Liver (tissue), 9 donors: ENCODE data around the gene NXPE2. TPM values are rescaled to one million over a fixed set of nuclear protein-coding genes. Genes with fewer than 3 reads are reported as not detected.

Source experiments
- DNase-seq: peaks from one replicate; pipeline ENCODE4 v3.0.0-alpha.2; 2017; ENCODE audit warnings: low spot score
- H3K27ac ChIP-seq, 2 donors: one replicate each; pipeline ENCODE4 v1.7.0; 2013; ENCODE audit warnings: inconsistent platforms in 2 of 2, low read length in 2 of 2, control low read depth in 1 of 2, low read depth in 1 of 2, mild to moderate bottlenecking in 1 of 2
- H3K27me3 ChIP-seq, 4 donors: one replicate each; pipeline versions ENCODE4 v1.6.1 to v1.7.0; 2013; ENCODE audit warnings: low read length in 3 of 4, inconsistent platforms in 1 of 4, mild to moderate bottlenecking in 1 of 4, moderate library complexity in 1 of 4; ENCODE audit not compliant: control insufficient read depth in 4 of 4, insufficient read depth in 4 of 4
- H3K36me3 ChIP-seq, 4 donors: one replicate each; pipeline versions ENCODE4 v1.6.1 to v1.7.0; 2013; ENCODE audit warnings: low read length in 3 of 4, mild to moderate bottlenecking in 3 of 4, low read depth in 1 of 4, moderate library complexity in 1 of 4; ENCODE audit not compliant: control insufficient read depth in 4 of 4, insufficient read depth in 3 of 4
- H3K4me1 ChIP-seq, 4 donors: one replicate each; pipeline versions ENCODE4 v1.6.1 to v1.7.0; 2013; ENCODE audit warnings: low read length in 3 of 4, mild to moderate bottlenecking in 3 of 4, moderate library complexity in 1 of 4; ENCODE audit not compliant: control insufficient read depth in 4 of 4, insufficient read depth in 4 of 4
- H3K4me3 ChIP-seq, 3 donors: one replicate each; pipeline versions ENCODE4 v1.6.1 to v1.7.0; 2013; ENCODE audit warnings: low read length in 3 of 3, control low read depth in 1 of 3, low read depth in 1 of 3, mild to moderate bottlenecking in 1 of 3
- H3K9ac ChIP-seq, 2 donors: one replicate each; pipeline ENCODE4 v1.7.0; 2013; ENCODE audit warnings: low read length in 2 of 2, mild to moderate bottlenecking in 2 of 2, moderate library complexity in 2 of 2, control low read depth in 1 of 2, low read depth in 1 of 2
- H3K9me3 ChIP-seq, 4 donors: one replicate each; pipeline versions ENCODE4 v1.6.1 to v1.7.0; 2013; ENCODE audit warnings: low read length in 3 of 4; ENCODE audit not compliant: control insufficient read depth in 4 of 4
- EGR1 ChIP-seq, 2 donors: IDR thresholded peaks; 2 replicates each; pipeline ENCODE4 v1.6.1; 2016 to 2018; ENCODE audit warnings: antibody characterized with exemption in 2 of 2, low read depth in 2 of 2
- FOXA2 ChIP-seq: IDR thresholded peaks from 2 replicates; pipeline ENCODE4 v1.6.1; 2016; ENCODE audit warnings: antibody characterized with exemption
- HNF4A ChIP-seq, 2 donors: conservative IDR thresholded peaks; 2 replicates each; pipeline ENCODE4 v1.6.1; 2016; ENCODE audit warnings: antibody characterized with exemption in 2 of 2, mild to moderate bottlenecking in 2 of 2
- HNF4G ChIP-seq: IDR thresholded peaks from 2 replicates; pipeline ENCODE4 v1.6.1; 2016; ENCODE audit warnings: antibody characterized with exemption
- NR2F2 ChIP-seq: IDR thresholded peaks from 2 replicates; pipeline ENCODE4 v1.6.1; 2016; ENCODE audit warnings: antibody characterized with exemption
- RAD21 ChIP-seq, 2 donors: IDR thresholded peaks; 2 replicates each; pipeline ENCODE4 v1.6.1; 2016; ENCODE audit warnings: antibody characterized with exemption in 2 of 2, mild to moderate bottlenecking in 2 of 2
- RXRA ChIP-seq, 2 donors: IDR thresholded peaks; 2 replicates each; pipeline ENCODE4 v1.6.1; 2017 to 2018; ENCODE audit warnings: antibody characterized with exemption in 2 of 2, mild to moderate bottlenecking in 1 of 2
- SP1 ChIP-seq: IDR thresholded peaks from 2 replicates; pipeline ENCODE4 v1.6.1; 2018; ENCODE audit warnings: antibody characterized with exemption, mild to moderate bottlenecking
- YY1 ChIP-seq: IDR thresholded peaks from 2 replicates; pipeline ENCODE4 v1.6.1; 2016; ENCODE audit warnings: antibody characterized with exemption, mild to moderate bottlenecking
- WGBS: extraction: QIAGEN DNeasy Blood & Tissue Kit; methylation state at CpG from one replicate; pipeline ENCODE4 v1.1.7; 2013; 5-methylcytosine and 5-hydroxymethylcytosine counted together
- polyA plus RNA-seq, 2 donors: library from polyadenylated mRNA; stranded (reverse) in 1 of 2; unstranded in 1 of 2; fragments of 200-250 nt in 1 of 2; fragments of >200 nt in 1 of 2; fragmentation: Nextera tagmentation in 1 of 2; extraction: Ambion mirVana in 1 of 2; gene quantifications; one replicate each; pipeline versions ENCODE4 v1.2.1 to v1.2.3, GENCODE V29; 2013 to 2015
- total RNA-seq, 2 donors: library from RNA; depleted of rRNA; stranded (reverse); fragments of >200 nt; gene quantifications; one replicate each; pipeline ENCODE4 v1.2.3, GENCODE V29; 2014
- TF ChIP-seq, protein P1 (sequence below): IDR thresholded peaks from 2 replicates; pipeline ENCODE4 v1.6.1; 2016; ENCODE audit warnings: antibody characterized with exemption
- TF ChIP-seq, protein P2 (sequence below): fragments of 150-350 bp; IDR thresholded peaks from 2 replicates; pipeline ENCODE4 v1.5.1; 2017; ENCODE audit warnings: improper control_type of control experiment, low read depth, low read length; ENCODE audit not compliant: missing input control
- TF ChIP-seq, protein P3 (sequence below): IDR thresholded peaks from 2 replicates; pipeline ENCODE4 v1.6.1; 2016; ENCODE audit warnings: antibody characterized with exemption
- donor health status: healthy.
- donor health status: healthy.
- donor health status: healthy.
- donor health status: healthy.
- donor health status: healthy.

Gene NXPE2
- total and polyA plus RNA-seq, 4 donors: 0.05 TPM; not detected in 3

DNA sequence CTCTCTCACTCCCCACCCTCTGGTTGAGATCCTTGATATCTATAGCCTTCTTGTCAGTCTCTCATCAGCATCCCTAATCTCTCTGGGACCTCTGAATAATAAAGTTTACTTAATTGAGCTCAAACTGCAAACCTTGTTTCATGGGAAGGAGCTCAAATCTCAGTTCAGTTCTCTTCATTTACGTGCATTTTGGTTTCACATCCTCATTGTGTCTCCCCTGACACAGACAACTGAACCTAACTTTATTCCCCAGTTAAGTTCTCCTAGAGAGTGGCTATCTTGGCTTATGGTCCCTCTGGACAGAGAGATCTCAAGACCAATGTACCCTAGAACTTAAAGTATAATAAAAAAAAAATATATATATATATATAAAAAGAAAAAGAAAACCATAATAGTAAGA, 47.3 kb downstream of the NXPE2 start:
- no peaks in the 10 kb centered on the region for H3K27me3 ChIP-seq
- no peaks in the 10 kb centered on the region for H3K4me1 ChIP-seq
- H3K36me3 ChIP-seq: no peaks in the 10 kb centered on the region
- no peak for DNase-seq
- no peak overlapping the region for H3K27ac ChIP-seq
- no peak overlapping the region for H3K9ac ChIP-seq
- 74% methylated on average over 1 of the region's 1 CpG for WGBS
- peaks cover 0 to 6% (median under 1%) of the 10 kb centered on the region in 4 donors for H3K9me3 ChIP-seq
- H3K4me3 ChIP-seq: no peak overlapping the region
- TF ChIP-seq HNF4A (conservative IDR thresholded peaks at IDR 0.05): no peak
- no peak for TF ChIP-seq SP1
- TF ChIP-seq, protein P1, sequence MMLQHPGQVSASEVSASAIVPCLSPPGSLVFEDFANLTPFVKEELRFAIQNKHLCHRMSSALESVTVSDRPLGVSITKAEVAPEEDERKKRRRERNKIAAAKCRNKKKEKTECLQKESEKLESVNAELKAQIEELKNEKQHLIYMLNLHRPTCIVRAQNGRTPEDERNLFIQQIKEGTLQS: no peak

DNA sequence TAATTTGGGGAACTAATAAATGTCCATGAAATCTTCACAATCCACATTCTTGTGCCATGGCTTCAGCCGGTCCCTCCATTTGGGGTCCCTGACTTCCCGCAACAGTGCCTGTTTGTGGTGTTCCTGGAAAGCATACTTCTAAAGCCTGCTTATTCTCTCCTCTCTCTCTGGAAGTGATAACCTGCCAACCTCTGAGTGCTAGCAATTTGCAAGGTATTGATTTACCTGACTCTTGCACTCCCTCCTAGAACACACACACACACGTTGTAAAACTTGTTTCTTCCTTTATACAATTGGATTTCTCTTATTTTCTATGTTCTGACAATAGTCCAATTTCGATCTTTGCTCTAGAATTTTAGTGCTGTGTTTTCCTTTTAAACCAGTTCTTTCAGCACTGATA, 58.5 kb downstream of the NXPE2 start:
- TF ChIP-seq RAD21 (IDR thresholded peaks at IDR 0.05) (no peak), HNF4A (conservative IDR thresholded peaks at IDR 0.05) (no peak), FOXA2 (no peak), RXRA (IDR thresholded peaks at IDR 0.05) (no peak), NR2F2 (no peak), YY1 (no peak)
- no peak for DNase-seq
- no peaks in the 10 kb centered on the region for H3K9me3 ChIP-seq
- no peaks in the 10 kb centered on the region for H3K4me1 ChIP-seq
- H3K36me3 ChIP-seq: no peaks in the 10 kb centered on the region
- 40% methylated on average over 4 of the region's 4 CpGs for WGBS
- H3K4me3 ChIP-seq: no peak overlapping the region
- no peak overlapping the region for H3K27ac ChIP-seq
- peaks cover 0 to 2% (median 0%) of the 10 kb centered on the region in 4 donors for H3K27me3 ChIP-seq
- H3K9ac ChIP-seq: no peak overlapping the region

DNA sequence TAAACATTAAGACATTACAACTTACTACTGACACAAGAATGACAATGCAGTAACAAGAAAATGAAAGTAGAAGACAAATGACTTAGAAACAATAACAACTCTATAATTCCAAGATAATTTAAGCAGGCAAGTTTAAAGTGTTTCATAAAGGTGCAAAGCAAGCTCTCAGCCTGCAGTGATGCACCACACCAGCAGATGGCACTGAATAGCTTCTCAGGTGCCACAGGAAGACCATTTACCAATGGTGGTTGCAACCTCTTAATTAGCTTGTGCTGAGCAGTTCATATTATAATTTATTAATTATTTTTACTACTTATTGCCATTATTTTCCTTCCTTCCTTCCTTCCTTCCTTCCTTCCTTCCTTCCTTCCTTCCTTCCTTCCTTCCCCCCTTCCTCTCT, 60.6 kb downstream of the NXPE2 start:
- DNase-seq: no peak
- Histone ChIP-seq H3K9me3 (no peaks in the 10 kb centered on the region), H3K9ac (no peak overlapping the region), H3K4me3 (no peak overlapping the region), H3K4me1 (no peaks in the 10 kb centered on the region), H3K36me3 (no peaks in the 10 kb centered on the region), H3K27ac (no peak overlapping the region), H3K27me3 (no peaks in the 10 kb centered on the region)
- TF ChIP-seq HNF4G: no peak
- TF ChIP-seq, protein P2, sequence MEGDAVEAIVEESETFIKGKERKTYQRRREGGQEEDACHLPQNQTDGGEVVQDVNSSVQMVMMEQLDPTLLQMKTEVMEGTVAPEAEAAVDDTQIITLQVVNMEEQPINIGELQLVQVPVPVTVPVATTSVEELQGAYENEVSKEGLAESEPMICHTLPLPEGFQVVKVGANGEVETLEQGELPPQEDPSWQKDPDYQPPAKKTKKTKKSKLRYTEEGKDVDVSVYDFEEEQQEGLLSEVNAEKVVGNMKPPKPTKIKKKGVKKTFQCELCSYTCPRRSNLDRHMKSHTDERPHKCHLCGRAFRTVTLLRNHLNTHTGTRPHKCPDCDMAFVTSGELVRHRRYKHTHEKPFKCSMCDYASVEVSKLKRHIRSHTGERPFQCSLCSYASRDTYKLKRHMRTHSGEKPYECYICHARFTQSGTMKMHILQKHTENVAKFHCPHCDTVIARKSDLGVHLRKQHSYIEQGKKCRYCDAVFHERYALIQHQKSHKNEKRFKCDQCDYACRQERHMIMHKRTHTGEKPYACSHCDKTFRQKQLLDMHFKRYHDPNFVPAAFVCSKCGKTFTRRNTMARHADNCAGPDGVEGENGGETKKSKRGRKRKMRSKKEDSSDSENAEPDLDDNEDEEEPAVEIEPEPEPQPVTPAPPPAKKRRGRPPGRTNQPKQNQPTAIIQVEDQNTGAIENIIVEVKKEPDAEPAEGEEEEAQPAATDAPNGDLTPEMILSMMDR: peak; percentile 82
- peak; percentile 77 to 83 for TF ChIP-seq RAD21 (IDR thresholded peaks at IDR 0.05)
- TF ChIP-seq RXRA (IDR thresholded peaks at IDR 0.05): no peak

DNA sequence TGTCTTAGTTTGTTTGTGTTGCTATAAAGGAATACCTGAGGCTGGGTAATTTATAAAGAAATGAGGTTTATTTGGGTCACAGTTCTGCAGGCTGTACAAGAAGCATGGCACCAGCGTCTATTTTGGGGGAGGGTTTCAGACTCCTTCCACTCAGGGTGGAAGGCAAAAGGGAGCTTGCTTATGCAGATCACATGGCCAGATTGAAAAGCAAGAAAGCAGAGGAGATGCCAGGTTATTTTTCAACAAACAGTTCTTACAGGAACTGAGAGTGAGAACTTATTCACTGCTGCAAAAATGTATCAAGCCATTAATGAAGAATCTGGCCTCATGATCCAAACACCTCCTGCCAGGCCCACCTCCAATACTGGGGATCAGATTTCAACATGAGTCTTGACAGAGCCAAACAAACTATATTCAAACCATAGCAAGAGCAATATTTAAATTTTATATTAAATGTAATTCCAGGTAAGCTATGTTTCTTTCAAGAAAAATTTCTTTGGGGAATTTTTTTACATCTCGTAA, 66.9 kb downstream of the NXPE2 start:
- H3K9ac ChIP-seq: no peak overlapping the region
- no peaks in the 10 kb centered on the region for H3K4me1 ChIP-seq
- no peaks in the 10 kb centered on the region for H3K36me3 ChIP-seq
- WGBS: 90% methylated on average over 2 of the region's 2 CpGs
- H3K4me3 ChIP-seq: no peak overlapping the region
- H3K27me3 ChIP-seq: peaks cover 0 to 3% (median 0%) of the 10 kb centered on the region in 4 donors
- H3K9me3 ChIP-seq: no peaks in the 10 kb centered on the region
- no peak overlapping the region for H3K27ac ChIP-seq
- no peak for TF ChIP-seq NR2F2
- TF ChIP-seq, protein P3, sequence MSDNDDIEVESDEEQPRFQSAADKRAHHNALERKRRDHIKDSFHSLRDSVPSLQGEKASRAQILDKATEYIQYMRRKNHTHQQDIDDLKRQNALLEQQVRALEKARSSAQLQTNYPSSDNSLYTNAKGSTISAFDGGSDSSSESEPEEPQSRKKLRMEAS: no peak
- no peak for TF ChIP-seq EGR1 (IDR thresholded peaks at IDR 0.05; ENCODE audit: low read depth in 2 of 2)
- no peak for TF ChIP-seq FOXA2
- no peak for TF ChIP-seq HNF4A (conservative IDR thresholded peaks at IDR 0.05)
- no peak for TF ChIP-seq YY1
- no peak for DNase-seq
